ENCODE results near the gene ZNF790.

DNA sequence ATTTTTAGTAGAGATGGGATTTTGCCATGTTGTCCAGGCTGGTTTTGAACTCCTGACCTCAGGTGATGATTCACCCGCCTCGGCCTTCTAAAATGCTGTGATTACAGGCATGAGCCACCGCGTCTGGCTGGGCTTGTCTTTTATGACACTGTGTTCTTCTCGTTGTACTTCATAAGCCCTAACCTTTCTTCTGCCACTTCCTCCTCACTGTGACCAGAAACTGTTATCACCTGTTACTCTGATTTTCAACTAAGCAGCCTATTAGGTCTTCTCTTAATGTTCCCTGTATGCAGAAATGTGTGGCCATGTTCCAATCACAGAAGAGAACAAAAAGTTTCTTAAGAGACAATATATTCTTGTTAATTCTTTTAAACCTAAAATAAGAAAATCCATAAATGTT is 16.4 kb downstream of the ZNF790 start:
- TF ChIP-seq ZNF565 (CRISPR knock-in tag; conservative IDR thresholded peaks at IDR 0.05; ENCODE audit: low read depth) = no peak
- TF ChIP-seq, protein P1, sequence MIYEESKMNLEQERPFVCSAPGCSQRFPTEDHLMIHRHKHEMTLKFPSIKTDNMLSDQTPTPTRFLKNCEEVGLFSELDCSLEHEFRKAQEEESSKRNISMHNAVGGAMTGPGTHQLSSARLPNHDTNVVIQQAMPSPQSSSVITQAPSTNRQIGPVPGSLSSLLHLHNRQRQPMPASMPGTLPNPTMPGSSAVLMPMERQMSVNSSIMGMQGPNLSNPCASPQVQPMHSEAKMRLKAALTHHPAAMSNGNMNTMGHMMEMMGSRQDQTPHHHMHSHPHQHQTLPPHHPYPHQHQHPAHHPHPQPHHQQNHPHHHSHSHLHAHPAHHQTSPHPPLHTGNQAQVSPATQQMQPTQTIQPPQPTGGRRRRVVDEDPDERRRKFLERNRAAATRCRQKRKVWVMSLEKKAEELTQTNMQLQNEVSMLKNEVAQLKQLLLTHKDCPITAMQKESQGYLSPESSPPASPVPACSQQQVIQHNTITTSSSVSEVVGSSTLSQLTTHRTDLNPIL (CRISPR knock-in tag; IDR thresholded peaks at IDR 0.05; ENCODE audit: low read depth) = no peak
- TF ChIP-seq, protein P2, sequence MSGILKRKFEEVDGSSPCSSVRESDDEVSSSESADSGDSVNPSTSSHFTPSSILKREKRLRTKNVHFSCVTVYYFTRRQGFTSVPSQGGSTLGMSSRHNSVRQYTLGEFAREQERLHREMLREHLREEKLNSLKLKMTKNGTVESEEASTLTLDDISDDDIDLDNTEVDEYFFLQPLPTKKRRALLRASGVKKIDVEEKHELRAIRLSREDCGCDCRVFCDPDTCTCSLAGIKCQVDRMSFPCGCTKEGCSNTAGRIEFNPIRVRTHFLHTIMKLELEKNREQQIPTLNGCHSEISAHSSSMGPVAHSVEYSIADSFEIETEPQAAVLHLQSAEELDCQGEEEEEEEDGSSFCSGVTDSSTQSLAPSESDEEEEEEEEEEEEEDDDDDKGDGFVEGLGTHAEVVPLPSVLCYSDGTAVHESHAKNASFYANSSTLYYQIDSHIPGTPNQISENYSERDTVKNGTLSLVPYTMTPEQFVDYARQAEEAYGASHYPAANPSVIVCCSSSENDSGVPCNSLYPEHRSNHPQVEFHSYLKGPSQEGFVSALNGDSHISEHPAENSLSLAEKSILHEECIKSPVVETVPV (CRISPR knock-in tag; IDR thresholded peaks at IDR 0.05) = no peak
- no peak for TF ChIP-seq CSDC2 (CRISPR knock-in tag; IDR thresholded peaks at IDR 0.05)
- no peak for TF ChIP-seq ZFP3 (CRISPR knock-in tag; IDR thresholded peaks at IDR 0.05)
- TF ChIP-seq, protein P3, sequence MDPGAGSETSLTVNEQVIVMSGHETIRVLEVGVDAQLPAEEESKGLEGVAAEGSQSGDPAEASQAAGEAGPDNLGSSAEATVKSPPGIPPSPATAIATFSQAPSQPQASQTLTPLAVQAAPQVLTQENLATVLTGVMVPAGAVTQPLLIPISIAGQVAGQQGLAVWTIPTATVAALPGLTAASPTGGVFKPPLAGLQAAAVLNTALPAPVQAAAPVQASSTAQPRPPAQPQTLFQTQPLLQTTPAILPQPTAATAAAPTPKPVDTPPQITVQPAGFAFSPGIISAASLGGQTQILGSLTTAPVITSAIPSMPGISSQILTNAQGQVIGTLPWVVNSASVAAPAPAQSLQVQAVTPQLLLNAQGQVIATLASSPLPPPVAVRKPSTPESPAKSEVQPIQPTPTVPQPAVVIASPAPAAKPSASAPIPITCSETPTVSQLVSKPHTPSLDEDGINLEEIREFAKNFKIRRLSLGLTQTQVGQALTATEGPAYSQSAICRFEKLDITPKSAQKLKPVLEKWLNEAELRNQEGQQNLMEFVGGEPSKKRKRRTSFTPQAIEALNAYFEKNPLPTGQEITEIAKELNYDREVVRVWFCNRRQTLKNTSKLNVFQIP (CRISPR knock-in tag; IDR thresholded peaks at IDR 0.05; ENCODE audit: borderline replicate concordance, low read depth) = no peak
- TF ChIP-seq, protein P4, sequence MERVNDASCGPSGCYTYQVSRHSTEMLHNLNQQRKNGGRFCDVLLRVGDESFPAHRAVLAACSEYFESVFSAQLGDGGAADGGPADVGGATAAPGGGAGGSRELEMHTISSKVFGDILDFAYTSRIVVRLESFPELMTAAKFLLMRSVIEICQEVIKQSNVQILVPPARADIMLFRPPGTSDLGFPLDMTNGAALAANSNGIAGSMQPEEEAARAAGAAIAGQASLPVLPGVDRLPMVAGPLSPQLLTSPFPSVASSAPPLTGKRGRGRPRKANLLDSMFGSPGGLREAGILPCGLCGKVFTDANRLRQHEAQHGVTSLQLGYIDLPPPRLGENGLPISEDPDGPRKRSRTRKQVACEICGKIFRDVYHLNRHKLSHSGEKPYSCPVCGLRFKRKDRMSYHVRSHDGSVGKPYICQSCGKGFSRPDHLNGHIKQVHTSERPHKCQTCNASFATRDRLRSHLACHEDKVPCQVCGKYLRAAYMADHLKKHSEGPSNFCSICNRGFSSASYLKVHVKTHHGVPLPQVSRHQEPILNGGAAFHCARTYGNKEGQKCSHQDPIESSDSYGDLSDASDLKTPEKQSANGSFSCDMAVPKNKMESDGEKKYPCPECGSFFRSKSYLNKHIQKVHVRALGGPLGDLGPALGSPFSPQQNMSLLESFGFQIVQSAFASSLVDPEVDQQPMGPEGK (CRISPR knock-in tag; IDR thresholded peaks at IDR 0.05; ENCODE audit: borderline replicate concordance) = no peak
- TF ChIP-seq SNAI2 (CRISPR knock-in tag; IDR thresholded peaks at IDR 0.05) = no peak
- no peak for TF ChIP-seq TCF4 (CRISPR knock-in tag; IDR thresholded peaks at IDR 0.05; ENCODE audit: borderline replicate concordance)
- TF ChIP-seq ZC3H10 (CRISPR knock-in tag; IDR thresholded peaks at IDR 0.05) = no peak
- no peak for TF ChIP-seq TOX (CRISPR knock-in tag; IDR thresholded peaks at IDR 0.05; ENCODE audit: borderline replicate concordance)
- no peak for TF ChIP-seq ISL1 (CRISPR knock-in tag; IDR thresholded peaks at IDR 0.05)
- TF ChIP-seq, protein P5, sequence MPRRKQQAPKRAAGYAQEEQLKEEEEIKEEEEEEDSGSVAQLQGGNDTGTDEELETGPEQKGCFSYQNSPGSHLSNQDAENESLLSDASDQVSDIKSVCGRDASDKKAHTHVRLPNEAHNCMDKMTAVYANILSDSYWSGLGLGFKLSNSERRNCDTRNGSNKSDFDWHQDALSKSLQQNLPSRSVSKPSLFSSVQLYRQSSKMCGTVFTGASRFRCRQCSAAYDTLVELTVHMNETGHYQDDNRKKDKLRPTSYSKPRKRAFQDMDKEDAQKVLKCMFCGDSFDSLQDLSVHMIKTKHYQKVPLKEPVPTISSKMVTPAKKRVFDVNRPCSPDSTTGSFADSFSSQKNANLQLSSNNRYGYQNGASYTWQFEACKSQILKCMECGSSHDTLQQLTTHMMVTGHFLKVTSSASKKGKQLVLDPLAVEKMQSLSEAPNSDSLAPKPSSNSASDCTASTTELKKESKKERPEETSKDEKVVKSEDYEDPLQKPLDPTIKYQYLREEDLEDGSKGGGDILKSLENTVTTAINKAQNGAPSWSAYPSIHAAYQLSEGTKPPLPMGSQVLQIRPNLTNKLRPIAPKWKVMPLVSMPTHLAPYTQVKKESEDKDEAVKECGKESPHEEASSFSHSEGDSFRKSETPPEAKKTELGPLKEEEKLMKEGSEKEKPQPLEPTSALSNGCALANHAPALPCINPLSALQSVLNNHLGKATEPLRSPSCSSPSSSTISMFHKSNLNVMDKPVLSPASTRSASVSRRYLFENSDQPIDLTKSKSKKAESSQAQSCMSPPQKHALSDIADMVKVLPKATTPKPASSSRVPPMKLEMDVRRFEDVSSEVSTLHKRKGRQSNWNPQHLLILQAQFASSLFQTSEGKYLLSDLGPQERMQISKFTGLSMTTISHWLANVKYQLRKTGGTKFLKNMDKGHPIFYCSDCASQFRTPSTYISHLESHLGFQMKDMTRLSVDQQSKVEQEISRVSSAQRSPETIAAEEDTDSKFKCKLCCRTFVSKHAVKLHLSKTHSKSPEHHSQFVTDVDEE (CRISPR knock-in tag; IDR thresholded peaks at IDR 0.05) = no peak
- TF ChIP-seq ZFP30 (CRISPR knock-in tag; IDR thresholded peaks at IDR 0.05) = no peak

Data from SK-N-SH treated with all-trans-retinoic acid at 6 μM for 48 hours (cell line).